ENCODE data around the gene ALB. TPM values are rescaled to one million over a fixed set of nuclear protein-coding genes. Genes with fewer than 3 reads are reported as not detected.

Gene ALB
- total RNA-seq, 1 donor from 2014 or later = not detected

DNA sequence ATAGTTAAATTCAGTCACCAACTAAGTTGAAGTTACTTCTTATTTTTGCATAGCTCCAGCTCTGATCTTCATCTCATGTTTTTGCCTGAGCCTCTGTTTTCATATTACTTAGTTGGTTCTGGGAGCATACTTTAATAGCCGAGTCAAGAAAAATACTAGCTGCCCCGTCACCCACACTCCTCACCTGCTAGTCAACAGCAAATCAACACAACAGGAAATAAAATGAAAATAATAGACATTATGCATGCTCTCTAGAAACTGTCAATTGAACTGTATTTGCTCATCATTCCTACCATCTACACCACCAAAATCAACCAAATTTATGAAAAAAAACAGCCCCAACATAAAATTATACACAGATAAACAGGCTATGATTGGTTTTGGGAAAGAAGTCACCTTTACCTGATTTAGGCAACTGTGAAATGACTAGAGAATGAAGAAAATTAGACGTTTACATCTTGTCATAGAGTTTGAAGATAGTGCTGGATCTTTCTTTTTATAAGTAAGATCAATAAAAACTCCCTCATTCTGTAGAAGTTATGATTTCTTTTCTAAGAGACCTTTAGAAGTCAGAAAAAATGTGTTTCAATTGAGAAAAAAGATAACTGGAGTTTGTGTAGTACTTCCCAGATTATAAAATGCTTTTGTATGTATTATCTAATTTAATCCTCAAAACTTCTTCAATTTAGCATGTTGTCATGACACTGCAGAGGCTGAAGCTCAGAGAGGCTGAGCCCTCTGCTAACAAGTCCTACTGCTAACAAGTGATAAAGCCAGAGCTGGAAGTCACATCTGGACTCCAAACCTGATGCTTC, 7.0 kb downstream of the ALB start:
- Mint-ChIP-seq H3K4me3 (ENCODE audit: unreplicated experiment) (no peak overlapping the region), H3K36me3 (ENCODE audit: low read depth) (no peaks in the 10 kb centered on the region), H3K27me3 (ENCODE audit: low read depth) (peaks cover 27% of the 10 kb centered on the region), H3K27ac (ENCODE audit: unreplicated experiment) (no peak overlapping the region), H3K9me3 (ENCODE audit: low read depth) (peaks cover 4% of the 10 kb centered on the region), H3K4me1 (ENCODE audit: low read depth) (no peaks in the 10 kb centered on the region)
- TF ChIP-seq, protein P1, sequence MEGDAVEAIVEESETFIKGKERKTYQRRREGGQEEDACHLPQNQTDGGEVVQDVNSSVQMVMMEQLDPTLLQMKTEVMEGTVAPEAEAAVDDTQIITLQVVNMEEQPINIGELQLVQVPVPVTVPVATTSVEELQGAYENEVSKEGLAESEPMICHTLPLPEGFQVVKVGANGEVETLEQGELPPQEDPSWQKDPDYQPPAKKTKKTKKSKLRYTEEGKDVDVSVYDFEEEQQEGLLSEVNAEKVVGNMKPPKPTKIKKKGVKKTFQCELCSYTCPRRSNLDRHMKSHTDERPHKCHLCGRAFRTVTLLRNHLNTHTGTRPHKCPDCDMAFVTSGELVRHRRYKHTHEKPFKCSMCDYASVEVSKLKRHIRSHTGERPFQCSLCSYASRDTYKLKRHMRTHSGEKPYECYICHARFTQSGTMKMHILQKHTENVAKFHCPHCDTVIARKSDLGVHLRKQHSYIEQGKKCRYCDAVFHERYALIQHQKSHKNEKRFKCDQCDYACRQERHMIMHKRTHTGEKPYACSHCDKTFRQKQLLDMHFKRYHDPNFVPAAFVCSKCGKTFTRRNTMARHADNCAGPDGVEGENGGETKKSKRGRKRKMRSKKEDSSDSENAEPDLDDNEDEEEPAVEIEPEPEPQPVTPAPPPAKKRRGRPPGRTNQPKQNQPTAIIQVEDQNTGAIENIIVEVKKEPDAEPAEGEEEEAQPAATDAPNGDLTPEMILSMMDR (IDR thresholded peaks at IDR 0.05) = no peak
- no peak for DNase-seq (ENCODE audit: low spot score)

DNA sequence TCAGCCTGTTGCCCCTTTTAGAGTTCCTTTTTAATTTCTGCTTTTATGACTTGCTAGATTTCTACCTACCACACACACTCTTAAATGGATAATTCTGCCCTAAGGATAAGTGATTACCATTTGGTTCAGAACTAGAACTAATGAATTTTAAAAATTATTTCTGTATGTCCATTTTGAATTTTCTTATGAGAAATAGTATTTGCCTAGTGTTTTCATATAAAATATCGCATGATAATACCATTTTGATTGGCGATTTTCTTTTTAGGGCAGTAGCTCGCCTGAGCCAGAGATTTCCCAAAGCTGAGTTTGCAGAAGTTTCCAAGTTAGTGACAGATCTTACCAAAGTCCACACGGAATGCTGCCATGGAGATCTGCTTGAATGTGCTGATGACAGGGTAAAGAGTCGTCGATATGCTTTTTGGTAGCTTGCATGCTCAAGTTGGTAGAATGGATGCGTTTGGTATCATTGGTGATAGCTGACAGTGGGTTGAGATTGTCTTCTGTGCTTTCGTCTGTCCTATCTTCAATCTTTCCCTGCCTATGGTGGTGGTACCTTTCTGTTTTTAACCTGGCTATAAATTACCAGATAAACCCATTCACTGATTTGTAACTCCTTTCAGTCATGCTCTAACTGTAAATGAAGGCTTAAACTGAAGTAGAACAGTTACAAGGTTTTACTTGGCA, 7.8 kb downstream of the ALB start:
- Mint-ChIP-seq H3K27me3 (ENCODE audit: low read depth) (peaks cover 30% of the 10 kb centered on the region), H3K4me1 (ENCODE audit: low read depth) (no peaks in the 10 kb centered on the region), H3K9me3 (ENCODE audit: low read depth) (peaks cover 4% of the 10 kb centered on the region), H3K27ac (ENCODE audit: unreplicated experiment) (no peak overlapping the region), H3K4me3 (ENCODE audit: unreplicated experiment) (no peak overlapping the region), H3K36me3 (ENCODE audit: low read depth) (no peaks in the 10 kb centered on the region)
- DNase-seq (ENCODE audit: low spot score) = no peak
- TF ChIP-seq, protein P1 (IDR thresholded peaks at IDR 0.05) = no peak

DNA sequence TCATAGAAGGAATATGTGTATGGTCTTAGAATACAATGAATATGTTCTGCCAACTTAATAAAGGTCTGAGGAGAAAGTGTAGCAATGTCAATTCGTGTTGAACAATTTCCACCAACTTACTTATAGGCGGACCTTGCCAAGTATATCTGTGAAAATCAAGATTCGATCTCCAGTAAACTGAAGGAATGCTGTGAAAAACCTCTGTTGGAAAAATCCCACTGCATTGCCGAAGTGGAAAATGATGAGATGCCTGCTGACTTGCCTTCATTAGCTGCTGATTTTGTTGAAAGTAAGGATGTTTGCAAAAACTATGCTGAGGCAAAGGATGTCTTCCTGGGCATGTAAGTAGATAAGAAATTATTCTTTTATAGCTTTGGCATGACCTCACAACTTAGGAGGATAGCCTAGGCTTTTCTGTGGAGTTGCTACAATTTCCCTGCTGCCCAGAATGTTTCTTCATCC, 9.2 kb downstream of the ALB start:
- Mint-ChIP-seq H3K4me3 (ENCODE audit: unreplicated experiment) (no peak overlapping the region), H3K36me3 (ENCODE audit: low read depth) (no peaks in the 10 kb centered on the region)
- TF ChIP-seq, protein P1 (IDR thresholded peaks at IDR 0.05) = no peak

DNA sequence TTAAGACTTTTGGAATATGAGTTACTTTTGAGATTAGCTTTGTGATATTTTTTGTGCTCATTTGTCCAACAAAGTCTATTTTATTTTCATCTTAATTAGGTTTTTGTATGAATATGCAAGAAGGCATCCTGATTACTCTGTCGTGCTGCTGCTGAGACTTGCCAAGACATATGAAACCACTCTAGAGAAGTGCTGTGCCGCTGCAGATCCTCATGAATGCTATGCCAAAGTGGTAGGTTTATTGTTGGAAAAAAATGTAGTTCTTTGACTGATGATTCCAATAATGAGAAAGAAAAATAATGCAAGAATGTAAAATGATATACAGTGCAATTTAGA, 10.8 kb downstream of the ALB start:
- Mint-ChIP-seq H3K27me3 (ENCODE audit: low read depth) (peaks cover 19% of the 10 kb centered on the region), H3K9me3 (ENCODE audit: low read depth) (no peaks in the 10 kb centered on the region), H3K27ac (ENCODE audit: unreplicated experiment) (no peak overlapping the region), H3K4me1 (ENCODE audit: low read depth) (no peaks in the 10 kb centered on the region), H3K4me3 (ENCODE audit: unreplicated experiment) (no peak overlapping the region), H3K36me3 (ENCODE audit: low read depth) (no peaks in the 10 kb centered on the region)
- TF ChIP-seq, protein P1 (IDR thresholded peaks at IDR 0.05) = no peak
- DNase-seq (ENCODE audit: low spot score) = no peak

More for the DNA sequence above, 9.2 kb downstream of the ALB start:
- H3K27ac Mint-ChIP-seq (ENCODE audit: unreplicated experiment) = no peak overlapping the region
- peaks cover 26% of the 10 kb centered on the region for H3K27me3 Mint-ChIP-seq (ENCODE audit: low read depth)
- no peaks in the 10 kb centered on the region for H3K4me1 Mint-ChIP-seq (ENCODE audit: low read depth)
- DNase-seq (ENCODE audit: low spot score) = no peak
- H3K9me3 Mint-ChIP-seq (ENCODE audit: low read depth) = no peaks in the 10 kb centered on the region

DNA sequence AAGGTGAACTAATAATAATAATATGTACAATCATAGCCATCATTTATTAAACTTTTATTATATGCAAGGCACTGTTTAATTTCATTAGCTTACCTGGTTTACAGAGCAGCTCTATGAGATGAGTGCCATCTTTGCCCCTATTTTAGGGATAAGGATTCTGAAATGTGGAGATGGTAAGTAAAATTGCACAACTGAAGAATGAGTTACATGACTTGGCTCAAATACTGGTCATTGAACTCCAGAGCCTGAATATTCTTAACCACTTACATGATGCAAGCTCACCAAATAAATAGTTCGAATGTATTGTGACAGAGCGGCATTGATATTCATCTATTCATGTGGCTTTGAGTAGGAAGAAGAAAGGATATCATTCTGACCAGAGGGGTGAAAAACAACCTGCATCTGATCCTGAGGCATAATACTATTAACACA, 11.7 kb downstream of the ALB start:
- no peaks in the 10 kb centered on the region for H3K36me3 Mint-ChIP-seq (ENCODE audit: low read depth)
- no peaks in the 10 kb centered on the region for H3K4me1 Mint-ChIP-seq (ENCODE audit: low read depth)
- no peak for DNase-seq (ENCODE audit: low spot score)
- TF ChIP-seq, protein P1 (IDR thresholded peaks at IDR 0.05) = no peak
- no peak overlapping the region for H3K4me3 Mint-ChIP-seq (ENCODE audit: unreplicated experiment)
- peaks cover 16% of the 10 kb centered on the region for H3K27me3 Mint-ChIP-seq (ENCODE audit: low read depth)
- no peaks in the 10 kb centered on the region for H3K9me3 Mint-ChIP-seq (ENCODE audit: low read depth)
- H3K27ac Mint-ChIP-seq (ENCODE audit: unreplicated experiment) = no peak overlapping the region
